Thymus (tissue), 2 donors: ENCODE results near the gene HECA. TPM values are rescaled to one million over a fixed set of nuclear protein-coding genes. Genes with fewer than 3 reads are reported as not detected.

Experiments
- polyA plus RNA-seq: library from polyadenylated mRNA; stranded (reverse); fragments of 200-250 nt; gene quantifications from one replicate; pipeline ENCODE4 v1.2.3, GENCODE V29; 2013
- total RNA-seq: library from RNA; stranded (reverse); fragments of 120-200 nt; gene quantifications from one replicate; pipeline ENCODE4 v1.2.4, GENCODE V29; 2013
- donor health status: healthy.

HECA gene
- total and polyA plus RNA-seq, 2 donors: 29.7 to 36.0 TPM

Other genes starting within 250 kb of the HECA start
- gene REPS1, start 146.8 kb upstream of the HECA start, total RNA-seq: 37.8 TPM
- gene REPS1, start 146.8 kb upstream of the HECA start, polyA plus RNA-seq: 66.5 TPM
- gene ABRACL, start 106.3 kb upstream of the HECA start, total RNA-seq: 123 TPM
- 202 TPM for gene ABRACL, start 106.3 kb upstream of the HECA start, polyA plus RNA-seq
- 11.2 TPM for gene TXLNB, start 156.9 kb downstream of the HECA start, total RNA-seq
- gene TXLNB, start 156.9 kb downstream of the HECA start, polyA plus RNA-seq: 6.3 TPM
- 26.3 TPM for gene CITED2, start 239.6 kb downstream of the HECA start, total RNA-seq
- 36.2 TPM for gene CITED2, start 239.6 kb downstream of the HECA start, polyA plus RNA-seq